ENCODE data around the gene MAPK7. TPM values are rescaled to one million over a fixed set of nuclear protein-coding genes. Genes with fewer than 3 reads are reported as not detected.

Gene MAPK7
- polyA plus RNA-seq, 2 of the 4 experiments (the other 2 are of a cell fraction): 7.2 to 25.8 TPM

- 88% methylated on average over 18 of the region's 18 CpGs for WGBS (ENCODE audit: missing lambda C conversion rate)
- no peak for ATAC-seq
- no peak overlapping the region for H3K4me2 ChIP-seq
- no peak for DNase-seq (ENCODE audit: low read depth in 1 of 2, low spot score in 1 of 2)
- TF ChIP-seq RNF2 (IDR thresholded peaks at IDR 0.05; ENCODE audit: borderline replicate concordance, low read depth) (no peak), MYC (IDR thresholded peaks at IDR 0.05; ENCODE audit: borderline replicate concordance, low read length) (no peak), MAZ (IDR thresholded peaks at IDR 0.05; ENCODE audit: borderline replicate concordance, low read depth, low read length) (no peak), FOXS1 (CRISPR knock-in tag; IDR thresholded peaks at IDR 0.05) (no peak), KDM1A (IDR thresholded peaks at IDR 0.05; ENCODE audit: low read depth) (no peak), MAFK (IDR thresholded peaks at IDR 0.05; ENCODE audit: partially characterized antibody) (no peak), ZNF302 (CRISPR knock-in tag; IDR thresholded peaks at IDR 0.05) (no peak), JUNB (IDR thresholded peaks at IDR 0.05) (no peak), ZFP36 (IDR thresholded peaks at IDR 0.05; ENCODE audit: borderline replicate concordance, partially characterized antibody) (no peak), RCOR1 (IDR thresholded peaks at IDR 0.05; ENCODE audit: low read depth, low read length) (no peak), POLR2AphosphoS2 (conservative IDR thresholded peaks at IDR 0.05; ENCODE audit: low read length) (no peak), RAD21 (conservative IDR thresholded peaks at IDR 0.05 in 1 of 2, IDR thresholded peaks at IDR 0.05 in 1 of 2) (no peak), NR3C1 (IDR thresholded peaks at IDR 0.05) (no peak)
- TF ChIP-seq, protein P1, sequence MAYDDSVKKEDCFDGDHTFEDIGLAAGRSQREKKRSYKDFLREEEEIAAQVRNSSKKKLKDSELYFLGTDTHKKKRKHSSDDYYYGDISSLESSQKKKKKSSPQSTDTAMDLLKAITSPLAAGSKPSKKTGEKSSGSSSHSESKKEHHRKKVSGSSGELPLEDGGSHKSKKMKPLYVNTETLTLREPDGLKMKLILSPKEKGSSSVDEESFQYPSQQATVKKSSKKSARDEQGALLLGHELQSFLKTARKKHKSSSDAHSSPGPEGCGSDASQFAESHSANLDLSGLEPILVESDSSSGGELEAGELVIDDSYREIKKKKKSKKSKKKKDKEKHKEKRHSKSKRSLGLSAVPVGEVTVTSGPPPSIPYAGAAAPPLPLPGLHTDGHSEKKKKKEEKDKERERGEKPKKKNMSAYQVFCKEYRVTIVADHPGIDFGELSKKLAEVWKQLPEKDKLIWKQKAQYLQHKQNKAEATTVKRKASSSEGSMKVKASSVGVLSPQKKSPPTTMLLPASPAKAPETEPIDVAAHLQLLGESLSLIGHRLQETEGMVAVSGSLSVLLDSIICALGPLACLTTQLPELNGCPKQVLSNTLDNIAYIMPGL (CRISPR knock-in tag; IDR thresholded peaks at IDR 0.05; ENCODE audit: borderline replicate concordance): no peak
- TF ChIP-seq, protein P2, sequence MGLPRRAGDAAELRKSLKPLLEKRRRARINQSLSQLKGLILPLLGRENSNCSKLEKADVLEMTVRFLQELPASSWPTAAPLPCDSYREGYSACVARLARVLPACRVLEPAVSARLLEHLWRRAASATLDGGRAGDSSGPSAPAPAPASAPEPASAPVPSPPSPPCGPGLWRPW (IDR thresholded peaks at IDR 0.05): no peak
- H3K4me1 ChIP-seq: peaks cover 7% of the 10 kb centered on the region; the same call in 2 of the 3 replicates
- no peak overlapping the region for H3K4me3 ChIP-seq
- no peak overlapping the region for H3K27ac ChIP-seq
- ChIA-PET CTCF (interaction anchor here (0.8 to 2.5 kb wide), 5 partner anchors 8 to 111 kb away, joined by 3 to 8 read pairs (median 3); partner anchors contain the start of gene B9D1), POLR2A (no interaction called here)
- FAIRE-seq: no peak
- no peaks in the 10 kb centered on the region for H3K9me3 ChIP-seq
These were observed 42.2 kb upstream of the MAPK7 start for GRCh38 chr17:19335951-19336631.

DNA sequence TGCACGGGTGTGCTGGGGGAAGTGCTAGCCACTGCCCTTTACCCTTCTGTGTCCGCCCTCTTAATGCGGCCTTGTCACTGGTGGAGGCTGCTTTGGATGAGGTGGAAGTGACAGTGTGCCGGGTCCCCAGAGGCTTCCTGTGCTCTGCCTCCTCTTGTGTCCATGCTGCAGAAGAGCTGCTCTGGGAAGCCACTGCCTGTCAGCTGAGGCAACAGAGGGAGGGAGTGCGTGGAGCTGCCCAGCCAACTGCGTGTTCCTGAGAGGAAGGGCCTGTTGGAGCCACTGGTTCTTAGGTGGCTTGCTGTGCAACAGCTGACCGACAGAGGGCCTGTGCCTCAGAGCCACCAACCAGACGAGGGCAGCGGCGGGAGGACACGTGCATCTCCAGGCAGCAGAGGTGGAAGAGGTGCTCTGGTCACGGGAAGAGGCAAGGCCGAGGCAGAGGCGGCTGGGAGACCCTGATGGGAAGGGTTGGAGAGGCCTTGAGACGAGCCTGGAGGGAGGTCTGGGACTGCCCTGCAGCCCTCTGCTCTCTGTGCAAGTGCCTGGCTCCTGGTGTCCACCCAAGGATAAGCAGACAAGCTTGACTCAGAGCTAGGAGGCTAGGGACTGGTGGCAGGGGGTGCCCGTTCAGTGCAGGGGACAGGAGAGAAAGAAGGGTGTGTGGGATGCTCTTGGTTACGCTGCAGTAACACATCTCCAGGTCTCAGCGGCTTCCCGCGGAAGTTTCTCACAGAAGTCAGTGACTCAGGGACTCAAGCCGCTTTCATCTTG lies 41.2 kb upstream of the MAPK7 start:
- Histone ChIP-seq H3K4me3 (no peak overlapping the region), H3K4me2 (no peak overlapping the region), H3K4me1 (peaks cover 5% of the 10 kb centered on the region; the same call in 2 of the 3 replicates), H3K27ac (peak overlapping the region in 1 of 2 experiments; percentile 17; a peak in 1 of 6 replicates), H3K9me3 (no peaks in the 10 kb centered on the region)
- WGBS (ENCODE audit: missing lambda C conversion rate): 81% methylated on average over 21 of the region's 21 CpGs
- FAIRE-seq (no peak), ATAC-seq (peak; percentile 19 to 49; a peak in 5 of 6 replicates), DNase-seq (ENCODE audit: low read depth in 1 of 2, low spot score in 1 of 2) (peak in 1 of 2 experiments; percentile 39)
- ChIA-PET CTCF (interaction anchor here (0.5 to 2.6 kb wide), 13 partner anchors 9 to 455 kb away, joined by 3 to 12 read pairs (median 6); partner anchors contain the start of gene B9D1), POLR2A (no interaction called here)
- TF ChIP-seq BHLHE40 (IDR thresholded peaks at IDR 0.05; ENCODE audit: low read depth, low read length): no peak
- TF ChIP-seq POLR2A (IDR thresholded peaks at IDR 0.05; ENCODE audit: low read length): 0 out of 2 replicates have a peak, but pooled peaks have one; percentile 3

DNA sequence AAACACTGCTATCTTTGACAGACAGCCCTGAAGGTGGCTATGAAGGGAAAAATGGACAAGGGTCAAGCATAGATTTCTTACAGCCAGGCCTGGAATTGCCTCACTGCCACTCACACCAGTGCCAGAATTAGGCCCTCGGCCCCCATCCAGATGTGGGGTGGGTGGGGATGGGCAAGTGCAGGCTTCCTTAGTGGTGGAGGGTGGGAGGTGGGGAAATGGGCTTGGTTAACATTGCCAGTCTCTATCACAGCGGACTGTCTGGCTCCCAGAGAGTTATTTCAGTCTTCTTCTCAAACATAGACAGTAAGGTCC lies 40.6 kb upstream of the MAPK7 start:
- Histone ChIP-seq H3K4me3 (no peak overlapping the region), H3K4me2 (no peak overlapping the region), H3K9me3 (no peaks in the 10 kb centered on the region), H3K4me1 (peaks cover 5% of the 10 kb centered on the region; the same call in 2 of the 3 replicates), H3K27ac (peak overlapping the region in 1 of 2 experiments; percentile 17; a peak in 1 of 6 replicates)
- WGBS (ENCODE audit: missing lambda C conversion rate): 85% methylated on average over 1 of the region's 2 CpGs
- DNase-seq (ENCODE audit: low read depth in 1 of 2, low spot score in 1 of 2) (no peak), ATAC-seq (no peak; a peak in 1 of 6 replicates), FAIRE-seq (no peak)
- POLR2A ChIA-PET: no interaction called here
- CTCF ChIA-PET: interaction anchor here (1.1 to 2.6 kb wide), 12 partner anchors 8 to 99 kb away, joined by 3 to 12 read pairs (median 6); partner anchors contain the start of gene B9D1
- TF ChIP-seq JUN (IDR thresholded peaks at IDR 0.05) (0 out of 5 replicates have a peak, but pooled peaks of 1 of the 2 experiments have one; percentile 15), KDM1A (IDR thresholded peaks at IDR 0.05; ENCODE audit: low read depth) (no peak)
